ENCODE results near the gene DSCAML1.
"Not testable (repeated sequence)": the region's sequence is repeated elsewhere in the genome, so short reads cannot be mapped to it uniquely, and the experiment has no call there.

DSCAML1 gene

GRCh38 chr11:117793583-117793982 is 3.4 kb downstream of the DSCAML1 start:
- no peak for DNase-seq

GRCh38 chr11:117792992-117793391 is 4.0 kb downstream of the DSCAML1 start:
- DNase-seq = no peak

- DNase-seq = no peak
These were observed 4.8 kb downstream of the DSCAML1 start for GRCh38 chr11:117792241-117792640.

GRCh38 chr11:117790279-117790678 is 6.7 kb downstream of the DSCAML1 start:
- DNase-seq = no peak

- DNase-seq = no peak
These were observed 7.8 kb downstream of the DSCAML1 start for GRCh38 chr11:117789241-117789640.

- DNase-seq = no peak
These were observed 10.7 kb downstream of the DSCAML1 start for GRCh38 chr11:117786135-117786870.

GRCh38 chr11:117782101-117782500 is 14.9 kb downstream of the DSCAML1 start:
- no peak for DNase-seq

- DNase-seq = no peak
These were observed 15.4 kb downstream of the DSCAML1 start for GRCh38 chr11:117781627-117782026.

- no peak for DNase-seq
These were observed 16.6 kb downstream of the DSCAML1 start for GRCh38 chr11:117780456-117780855.

GRCh38 chr11:117774553-117774952 is 22.5 kb downstream of the DSCAML1 start:
- no peak for DNase-seq

GRCh38 chr11:117772360-117772759 is 24.7 kb downstream of the DSCAML1 start:
- no peak for DNase-seq

GRCh38 chr11:117771841-117772240 is 25.2 kb downstream of the DSCAML1 start:
- DNase-seq = no peak

- no peak for DNase-seq
These were observed 25.8 kb downstream of the DSCAML1 start for GRCh38 chr11:117771197-117771596.

GRCh38 chr11:117770061-117770460 is 27.0 kb downstream of the DSCAML1 start:
- no peak for DNase-seq

GRCh38 chr11:117769533-117769932 is 27.5 kb downstream of the DSCAML1 start:
- DNase-seq = no peak

- DNase-seq = no peak
These were observed 28.5 kb downstream of the DSCAML1 start for GRCh38 chr11:117768506-117768905.

- no peak for DNase-seq
These were observed 29.9 kb downstream of the DSCAML1 start for GRCh38 chr11:117767071-117767470.

GRCh38 chr11:117766576-117766975 is 30.4 kb downstream of the DSCAML1 start:
- DNase-seq = no peak

- no peak for DNase-seq
These were observed 31.0 kb downstream of the DSCAML1 start for GRCh38 chr11:117766026-117766425.

GRCh38 chr11:117765068-117765467 is 31.9 kb downstream of the DSCAML1 start:
- no peak for DNase-seq

GRCh38 chr11:117763465-117763864 is 33.6 kb downstream of the DSCAML1 start:
- DNase-seq = not testable (repeated sequence)

- no peak for DNase-seq
These were observed 35.0 kb downstream of the DSCAML1 start for GRCh38 chr11:117761993-117762392.

GRCh38 chr11:117759305-117759704 is 37.7 kb downstream of the DSCAML1 start:
- DNase-seq = no peak

GRCh38 chr11:117754030-117754429 is 43.0 kb downstream of the DSCAML1 start:
- no peak for DNase-seq

- DNase-seq = no peak
These were observed 44.2 kb downstream of the DSCAML1 start for GRCh38 chr11:117752721-117753237.
